Measurements from ENCODE around the gene COL16A1.

The COL16A1 gene

DNA sequence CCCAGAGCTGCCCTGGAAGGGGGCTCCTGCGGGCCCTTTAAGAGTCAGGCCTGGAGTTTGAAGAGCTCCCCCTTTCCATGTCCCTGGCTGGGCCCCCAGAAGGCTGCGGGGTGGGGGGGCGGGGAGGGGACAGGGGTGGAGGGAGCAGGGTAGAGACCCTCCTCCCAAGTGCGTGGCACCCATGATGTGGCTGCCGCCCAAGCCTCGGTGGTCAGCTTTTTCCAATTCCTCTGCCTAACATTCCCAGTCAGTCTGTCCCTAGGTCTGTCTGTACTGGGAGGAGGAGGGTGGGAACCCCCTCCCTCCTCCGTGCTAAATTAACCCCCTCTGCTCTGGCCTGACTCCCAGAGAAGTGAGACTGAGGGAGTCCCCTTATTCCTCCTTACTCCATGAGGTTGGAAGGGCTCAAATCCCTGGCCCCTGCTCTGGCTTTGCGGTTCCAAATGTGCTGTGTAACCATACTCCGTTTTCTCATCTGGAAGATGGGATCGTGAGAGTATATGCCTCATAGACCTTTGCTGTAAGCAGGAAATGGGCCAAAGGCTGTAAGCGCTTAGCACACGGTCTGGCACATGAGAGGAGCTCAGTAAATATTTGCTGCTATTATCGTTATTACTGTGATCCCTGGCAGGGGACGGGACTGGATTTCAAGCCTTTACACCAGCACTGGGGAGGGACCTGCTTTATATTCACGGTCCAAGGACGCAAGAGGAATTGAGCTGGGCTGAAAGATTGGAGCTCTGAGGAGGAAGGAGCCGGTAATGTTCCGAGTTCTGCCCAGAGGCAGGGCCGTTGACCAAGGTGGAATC lies 658 bp upstream of the COL16A1 start:
- H3K27ac Mint-ChIP-seq = no peak overlapping the region
- H3K9me3 Mint-ChIP-seq = no peaks in the 10 kb centered on the region
- H3K4me3 Mint-ChIP-seq = no peak overlapping the region
- H3K36me3 Mint-ChIP-seq (ENCODE audit: low read depth) = no peaks in the 10 kb centered on the region
- peaks cover 54% of the 10 kb centered on the region for H3K4me1 Mint-ChIP-seq (ENCODE audit: low read depth)
- peaks cover 53% of the 10 kb centered on the region for H3K27me3 Mint-ChIP-seq

- peaks cover 43% of the 10 kb centered on the region for H3K27me3 Mint-ChIP-seq
Measured at GRCh38 chr1:31702836-31703404, 897 bp downstream of the COL16A1 start.

GRCh38 chr1:31701091-31701736 lies 2.6 kb downstream of the COL16A1 start:
- Mint-ChIP-seq H3K27me3 (peaks cover 32% of the 10 kb centered on the region), H3K9me3 (no peaks in the 10 kb centered on the region), H3K4me3 (no peak overlapping the region), H3K27ac (no peak overlapping the region), H3K4me1 (ENCODE audit: low read depth) (peaks cover 42% of the 10 kb centered on the region), H3K36me3 (ENCODE audit: low read depth) (no peaks in the 10 kb centered on the region)

More at GRCh38 chr1:31702836-31703404, 897 bp downstream of the COL16A1 start:
- Mint-ChIP-seq H3K27ac (no peak overlapping the region), H3K4me3 (no peak overlapping the region), H3K36me3 (ENCODE audit: low read depth) (no peaks in the 10 kb centered on the region), H3K9me3 (no peaks in the 10 kb centered on the region), H3K4me1 (ENCODE audit: low read depth) (peaks cover 54% of the 10 kb centered on the region)

DNA sequence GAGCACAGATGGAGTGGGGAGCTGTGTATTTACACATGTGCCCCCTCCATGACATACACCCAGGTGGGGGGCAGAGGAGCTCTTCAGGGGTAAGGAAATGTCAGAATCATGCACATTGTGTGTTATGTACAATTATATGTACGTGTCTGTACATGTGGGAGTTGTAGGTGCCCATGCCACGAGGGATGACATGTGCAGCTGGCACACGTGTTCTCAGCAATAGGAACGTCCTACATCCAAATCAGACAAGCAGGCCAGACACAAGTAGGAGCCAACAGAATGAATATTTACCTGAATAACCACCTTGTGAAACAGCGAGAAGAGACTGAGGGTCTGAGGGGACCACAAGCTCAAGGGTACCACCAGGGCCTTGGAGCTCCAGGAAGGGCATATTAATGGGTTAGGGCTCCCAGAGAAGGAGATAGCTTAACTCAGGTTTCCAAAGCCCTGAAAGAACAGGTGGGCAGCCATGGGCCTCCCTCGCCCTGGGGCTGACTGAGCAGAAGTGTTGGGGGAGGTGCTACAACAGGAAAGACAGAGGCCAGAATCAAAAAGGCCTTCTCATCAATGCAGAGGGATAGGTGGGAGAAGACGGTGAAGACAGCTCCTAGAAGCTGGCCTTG lies 3.2 kb downstream of the COL16A1 start:
- Mint-ChIP-seq H3K36me3 (ENCODE audit: low read depth) (no peaks in the 10 kb centered on the region), H3K4me3 (no peak overlapping the region), H3K27ac (no peak overlapping the region), H3K4me1 (ENCODE audit: low read depth) (peaks cover 36% of the 10 kb centered on the region), H3K9me3 (no peaks in the 10 kb centered on the region), H3K27me3 (peaks cover 26% of the 10 kb centered on the region)

DNA sequence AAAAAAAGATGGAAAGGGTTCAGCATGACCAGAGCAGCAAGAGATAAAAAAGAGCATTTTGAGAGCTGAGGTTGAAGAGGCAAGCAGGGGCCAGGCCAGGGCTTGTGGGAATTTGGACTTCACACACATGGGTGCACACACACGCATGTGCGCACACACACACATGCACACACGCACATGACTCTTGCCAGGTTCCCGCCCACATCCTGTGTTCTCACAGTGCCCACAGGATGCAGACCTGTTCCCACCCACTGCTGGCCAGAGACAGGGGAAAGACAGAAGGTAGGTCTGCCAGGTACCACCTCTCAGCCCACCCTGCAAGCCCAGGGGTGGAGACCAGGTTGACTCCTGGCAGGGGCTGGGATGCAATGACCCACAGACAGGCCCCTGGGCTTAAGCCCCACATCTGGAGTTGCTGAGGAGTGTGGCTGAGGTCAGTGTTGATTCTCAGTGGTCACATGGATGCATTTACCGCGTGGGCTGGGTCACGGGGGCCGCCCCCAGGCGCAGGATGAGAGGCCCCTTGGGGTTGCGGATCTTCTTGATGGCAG lies 4.4 kb downstream of the COL16A1 start:
- H3K4me1 Mint-ChIP-seq (ENCODE audit: low read depth) = peaks cover 24% of the 10 kb centered on the region
- no peaks in the 10 kb centered on the region for H3K36me3 Mint-ChIP-seq (ENCODE audit: low read depth)
- H3K4me3 Mint-ChIP-seq = peak overlapping the region; percentile 43
- no peaks in the 10 kb centered on the region for H3K9me3 Mint-ChIP-seq
- H3K27ac Mint-ChIP-seq = no peak overlapping the region
- H3K27me3 Mint-ChIP-seq = peaks cover 18% of the 10 kb centered on the region

GRCh38 chr1:31697369-31697984 lies 6.3 kb downstream of the COL16A1 start:
- no peak overlapping the region for H3K4me3 Mint-ChIP-seq
- H3K9me3 Mint-ChIP-seq = no peaks in the 10 kb centered on the region
- H3K4me1 Mint-ChIP-seq (ENCODE audit: low read depth) = peaks cover 23% of the 10 kb centered on the region
- H3K36me3 Mint-ChIP-seq (ENCODE audit: low read depth) = no peaks in the 10 kb centered on the region
- no peak overlapping the region for H3K27ac Mint-ChIP-seq
- H3K27me3 Mint-ChIP-seq = peaks cover 8% of the 10 kb centered on the region

- Mint-ChIP-seq H3K4me1 (ENCODE audit: low read depth) (peaks cover 23% of the 10 kb centered on the region), H3K4me3 (no peak overlapping the region), H3K36me3 (ENCODE audit: low read depth) (no peaks in the 10 kb centered on the region), H3K9me3 (no peaks in the 10 kb centered on the region), H3K27ac (no peak overlapping the region), H3K27me3 (no peaks in the 10 kb centered on the region)
Measured at GRCh38 chr1:31696242-31696641, 7.6 kb downstream of the COL16A1 start.

DNA sequence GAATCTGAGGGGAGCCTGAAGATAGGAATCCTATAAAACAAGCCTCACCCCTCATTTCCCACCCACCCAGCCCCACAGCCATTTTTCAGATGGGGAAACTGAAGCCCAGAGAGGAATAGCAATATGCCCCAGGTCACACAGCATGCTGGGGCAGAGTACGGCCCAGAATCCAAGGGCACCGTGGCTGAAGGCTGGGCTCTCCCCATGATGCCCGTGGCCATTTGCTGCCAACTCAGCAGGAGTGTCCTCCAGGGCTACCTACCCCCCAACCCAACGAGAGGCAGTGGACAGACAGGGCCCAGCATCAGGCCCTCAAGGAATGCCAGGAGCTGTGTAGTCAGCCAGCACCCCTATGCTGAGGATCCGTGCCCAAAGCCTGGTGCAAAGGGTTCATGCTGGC lies 8.5 kb downstream of the COL16A1 start:
- Mint-ChIP-seq H3K27ac (no peak overlapping the region), H3K4me1 (ENCODE audit: low read depth) (peaks cover 13% of the 10 kb centered on the region), H3K9me3 (no peaks in the 10 kb centered on the region), H3K4me3 (no peak overlapping the region), H3K36me3 (ENCODE audit: low read depth) (no peaks in the 10 kb centered on the region), H3K27me3 (no peaks in the 10 kb centered on the region)

DNA sequence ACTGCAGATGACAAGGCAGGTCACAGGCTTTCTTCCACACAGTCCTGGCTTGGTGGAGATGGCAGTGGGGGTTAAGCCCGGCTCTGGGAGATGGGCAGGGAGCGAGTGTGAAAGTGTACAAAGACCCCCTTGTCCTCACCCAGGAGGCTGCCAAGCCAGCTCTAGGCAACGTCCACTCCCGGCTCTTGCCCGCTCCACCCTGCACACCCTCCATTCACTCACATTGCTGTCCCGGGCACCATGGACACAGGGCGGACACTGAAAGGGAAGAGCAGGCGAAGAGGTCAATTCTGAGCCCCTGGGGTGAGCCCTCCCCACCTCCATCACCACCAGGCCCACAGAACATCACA lies 8.9 kb downstream of the COL16A1 start:
- no peaks in the 10 kb centered on the region for H3K27me3 Mint-ChIP-seq

DNA sequence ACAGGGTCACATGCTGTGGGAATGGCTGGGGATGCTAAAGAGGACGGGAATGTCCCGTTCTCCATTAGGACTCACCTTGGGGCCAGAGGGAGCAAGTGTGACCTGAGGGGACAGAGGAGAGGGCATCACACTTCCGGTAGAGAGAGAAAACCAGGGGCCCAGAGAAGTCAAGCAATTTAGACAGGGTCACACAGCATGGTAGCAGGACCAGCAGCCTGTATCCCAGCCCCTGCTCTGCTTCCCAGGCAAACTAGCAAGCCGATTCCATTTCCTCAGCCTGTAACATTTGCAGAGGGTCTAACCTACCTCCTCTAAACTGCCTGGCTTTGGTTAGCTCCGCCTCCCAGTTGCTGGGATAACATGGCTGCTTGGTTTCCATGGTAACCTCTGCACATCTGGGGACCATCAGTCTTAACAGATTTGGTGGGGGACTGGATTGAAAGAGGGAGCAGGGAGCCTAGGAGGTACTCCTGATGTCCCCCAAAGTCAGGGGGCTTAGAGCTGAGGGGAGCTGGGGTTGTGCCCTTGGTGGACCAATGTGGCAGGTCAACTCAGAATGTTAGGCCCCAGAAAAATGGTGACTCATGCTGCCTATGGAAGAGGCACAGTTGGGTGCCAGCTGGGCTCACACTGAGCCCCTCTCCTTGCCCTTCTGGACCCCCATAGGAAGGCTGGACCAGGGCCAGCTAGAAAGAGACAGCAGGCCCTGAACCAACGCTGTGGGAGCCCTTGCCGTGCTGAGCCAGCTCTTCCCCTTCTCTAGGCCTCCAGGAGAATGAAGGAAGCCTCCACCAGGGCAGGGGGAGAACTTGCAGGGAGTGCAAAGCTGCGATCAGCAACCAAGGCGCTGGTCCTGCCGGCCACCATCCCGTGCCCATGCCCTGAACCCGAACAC lies 9.5 kb downstream of the COL16A1 start:
- peaks cover 4% of the 10 kb centered on the region for H3K4me1 Mint-ChIP-seq (ENCODE audit: low read depth)
- H3K27ac Mint-ChIP-seq = no peak overlapping the region
- H3K4me3 Mint-ChIP-seq = no peak overlapping the region

More for the DNA sequence above, 8.9 kb downstream of the COL16A1 start:
- no peak overlapping the region for H3K4me3 Mint-ChIP-seq
- no peaks in the 10 kb centered on the region for H3K9me3 Mint-ChIP-seq
- peaks cover 10% of the 10 kb centered on the region for H3K4me1 Mint-ChIP-seq (ENCODE audit: low read depth)
- no peaks in the 10 kb centered on the region for H3K36me3 Mint-ChIP-seq (ENCODE audit: low read depth)
- H3K27ac Mint-ChIP-seq = no peak overlapping the region

DNA sequence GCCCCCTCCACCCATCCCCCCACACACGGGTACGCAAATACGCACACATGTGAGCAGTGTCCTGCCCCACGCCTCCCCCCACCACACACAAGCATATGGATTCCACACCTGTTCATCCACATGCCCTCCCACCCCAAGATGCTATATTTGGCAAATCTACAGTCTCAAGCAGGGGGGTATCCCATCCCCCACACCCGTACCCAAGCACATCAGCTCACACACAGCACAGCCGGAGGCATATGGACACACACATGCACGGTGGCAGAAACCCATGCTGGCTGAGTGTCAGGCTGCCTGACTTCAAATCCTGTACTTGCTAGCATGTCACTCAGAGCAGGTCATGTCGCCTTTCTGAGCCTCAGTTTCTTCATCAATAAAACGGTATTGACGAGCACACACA lies 10.6 kb downstream of the COL16A1 start:
- no peaks in the 10 kb centered on the region for H3K36me3 Mint-ChIP-seq (ENCODE audit: low read depth)
- H3K27me3 Mint-ChIP-seq = no peaks in the 10 kb centered on the region
- no peak overlapping the region for H3K27ac Mint-ChIP-seq
- H3K4me3 Mint-ChIP-seq = no peak overlapping the region
- no peaks in the 10 kb centered on the region for H3K4me1 Mint-ChIP-seq (ENCODE audit: low read depth)
- no peaks in the 10 kb centered on the region for H3K9me3 Mint-ChIP-seq

More for the DNA sequence above, 9.5 kb downstream of the COL16A1 start:
- no peaks in the 10 kb centered on the region for H3K27me3 Mint-ChIP-seq
- no peaks in the 10 kb centered on the region for H3K9me3 Mint-ChIP-seq
- no peaks in the 10 kb centered on the region for H3K36me3 Mint-ChIP-seq (ENCODE audit: low read depth)

DNA sequence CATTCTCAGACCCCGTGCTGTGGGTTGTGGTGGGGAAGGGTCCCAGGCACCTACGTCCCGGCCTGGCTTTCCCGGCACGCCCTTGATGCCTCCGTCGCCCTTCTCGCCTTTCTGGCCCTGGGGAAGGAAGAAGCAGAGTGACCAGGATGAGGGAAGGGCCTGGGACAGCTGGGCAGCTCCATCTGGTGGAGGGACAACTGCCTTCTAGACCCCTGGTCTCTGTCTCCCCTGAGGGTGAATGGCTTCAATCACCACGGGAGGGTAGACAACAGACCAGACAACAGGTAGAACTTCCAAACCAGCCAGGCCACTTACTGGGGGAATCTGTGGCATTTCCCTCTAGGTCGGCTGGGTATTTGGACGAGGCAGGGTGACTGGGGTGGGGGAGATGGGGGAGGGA lies 11.9 kb downstream of the COL16A1 start:
- no peak overlapping the region for H3K27ac Mint-ChIP-seq
- no peaks in the 10 kb centered on the region for H3K9me3 Mint-ChIP-seq
- H3K4me1 Mint-ChIP-seq (ENCODE audit: low read depth) = no peaks in the 10 kb centered on the region
- H3K36me3 Mint-ChIP-seq (ENCODE audit: low read depth) = no peaks in the 10 kb centered on the region
- H3K27me3 Mint-ChIP-seq = no peaks in the 10 kb centered on the region
- no peak overlapping the region for H3K4me3 Mint-ChIP-seq

DNA sequence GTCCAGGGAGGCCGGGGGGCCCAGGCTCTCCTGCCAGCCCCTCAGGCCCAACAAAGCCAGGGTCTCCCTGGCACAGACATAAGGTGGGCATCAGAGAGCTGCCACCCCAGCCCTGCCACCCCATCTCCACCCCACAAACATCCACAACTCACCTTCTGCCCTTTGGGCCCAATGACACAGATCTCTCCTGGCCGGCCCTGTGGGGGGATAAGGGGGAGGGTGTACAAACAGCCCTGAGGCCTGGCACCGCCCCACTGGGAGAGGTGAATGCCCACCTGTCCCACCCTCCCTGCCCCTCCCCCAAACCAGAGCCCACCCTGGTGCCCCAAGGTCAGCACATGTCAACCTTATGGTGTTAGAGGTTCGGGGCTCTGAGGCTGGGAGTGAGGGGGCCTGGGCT lies 12.4 kb downstream of the COL16A1 start:
- Mint-ChIP-seq H3K27ac (no peak overlapping the region), H3K9me3 (no peaks in the 10 kb centered on the region), H3K36me3 (ENCODE audit: low read depth) (no peaks in the 10 kb centered on the region), H3K27me3 (no peaks in the 10 kb centered on the region), H3K4me3 (no peak overlapping the region), H3K4me1 (ENCODE audit: low read depth) (no peaks in the 10 kb centered on the region)

DNA sequence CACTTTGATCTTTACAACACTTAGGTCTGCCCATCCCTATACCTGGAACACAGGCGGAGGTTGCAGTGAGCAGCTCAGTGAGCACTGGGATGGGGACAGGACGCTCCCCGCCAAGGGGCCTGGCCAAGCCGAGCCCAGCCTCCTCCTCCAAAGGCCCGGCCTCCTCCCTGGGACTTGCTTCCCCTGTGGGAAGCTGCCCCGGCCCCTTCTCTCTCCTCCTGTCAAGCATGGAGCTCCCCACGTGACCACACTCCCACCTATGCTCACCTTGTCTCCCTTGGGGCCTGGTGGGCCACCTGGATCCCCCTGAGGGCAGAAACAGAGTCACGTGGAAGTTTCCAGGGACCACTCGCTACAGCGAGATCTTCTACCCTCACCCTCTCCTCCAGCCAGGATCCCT lies 12.9 kb downstream of the COL16A1 start:
- Mint-ChIP-seq H3K36me3 (ENCODE audit: low read depth) (no peaks in the 10 kb centered on the region), H3K27me3 (no peaks in the 10 kb centered on the region), H3K4me3 (no peak overlapping the region), H3K27ac (no peak overlapping the region), H3K4me1 (ENCODE audit: low read depth) (no peaks in the 10 kb centered on the region), H3K9me3 (no peaks in the 10 kb centered on the region)
